Stimulated activated CD8-positive, alpha-beta memory T cell treated with anti-CD3 and anti-CD28 coated beads, Interleukin-12 subunit alpha, Interleukin-12 subunit beta, amount 100 ng/mL, for 24 hours (primary cell): ENCODE results near the gene SYNDIG1.

ENCODE experiments used
- DNase-seq: peaks from one replicate; pipeline ENCODE4 v3.0.0-alpha.2; 2020; ENCODE audit errors: extremely low read depth

Gene SYNDIG1

GRCh38 chr20:24630486-24631172, 161.2 kb downstream of the SYNDIG1 start:
- no peak for DNase-seq

GRCh38 chr20:24631173-24631505, 161.7 kb downstream of the SYNDIG1 start:
- DNase-seq: no peak

- no peak for DNase-seq
Observed at GRCh38 chr20:24632581-24632980, 163.2 kb downstream of the SYNDIG1 start.

- no peak for DNase-seq
Observed at GRCh38 chr20:24633026-24633425, 163.6 kb downstream of the SYNDIG1 start.

- no peak for DNase-seq
Observed at GRCh38 chr20:24633521-24633920, 164.1 kb downstream of the SYNDIG1 start.

GRCh38 chr20:24634855-24635254, 165.4 kb downstream of the SYNDIG1 start:
- DNase-seq: no peak

- no peak for DNase-seq
Observed at GRCh38 chr20:24636626-24637025, 167.2 kb downstream of the SYNDIG1 start.

GRCh38 chr20:24637087-24637486, 167.7 kb downstream of the SYNDIG1 start:
- no peak for DNase-seq

GRCh38 chr20:24637941-24638340, 168.5 kb downstream of the SYNDIG1 start:
- no peak for DNase-seq

GRCh38 chr20:24638591-24639548, 169.4 kb downstream of the SYNDIG1 start:
- no peak for DNase-seq

- DNase-seq: no peak
Observed at GRCh38 chr20:24640276-24640675, 170.8 kb downstream of the SYNDIG1 start.

GRCh38 chr20:24640686-24641085, 171.3 kb downstream of the SYNDIG1 start:
- no peak for DNase-seq

- DNase-seq: no peak
Observed at GRCh38 chr20:24643731-24644626, 174.6 kb downstream of the SYNDIG1 start.

GRCh38 chr20:24646321-24646720, 176.9 kb downstream of the SYNDIG1 start:
- no peak for DNase-seq

GRCh38 chr20:24647713-24648112, 178.3 kb downstream of the SYNDIG1 start:
- DNase-seq: no peak

GRCh38 chr20:24648481-24648880, 179.1 kb downstream of the SYNDIG1 start:
- DNase-seq: no peak

- DNase-seq: no peak
Observed at GRCh38 chr20:24648919-24649318, 179.5 kb downstream of the SYNDIG1 start.

GRCh38 chr20:24649787-24650490, 180.5 kb downstream of the SYNDIG1 start:
- no peak for DNase-seq

- DNase-seq: no peak
Observed at GRCh38 chr20:24651171-24651975, 181.9 kb downstream of the SYNDIG1 start.

GRCh38 chr20:24651976-24652345, 182.5 kb downstream of the SYNDIG1 start:
- DNase-seq: no peak

GRCh38 chr20:24653306-24653705, 183.9 kb downstream of the SYNDIG1 start:
- DNase-seq: no peak
